GM23338 (cell line): ENCODE data around the gene SLC4A7.

Experiments used
- CREB1 ChIP-seq: fragments of 250-450 bp; sonication (Bioruptor Pico); IDR thresholded peaks from 2 replicates; pipeline ENCODE4 v1.5.0; 2020; ENCODE audit warnings: low read depth, mild to moderate bottlenecking, moderate library complexity
- EZH2 ChIP-seq: fragments of 200-600 bp; sonication (generic); IDR thresholded peaks from one replicate; pipeline ENCODE4 v1.8.0; 2017; ENCODE audit warnings: antibody characterized with exemption, mild to moderate bottlenecking, low read depth; ENCODE audit not compliant: unreplicated experiment
- EZH2phosphoT487 ChIP-seq: fragments of 200-600 bp; sonication (generic); IDR thresholded peaks from one replicate; pipeline ENCODE4 v1.8.1; 2018; ENCODE audit warnings: antibody characterized with exemption; ENCODE audit not compliant: unreplicated experiment
- JUNB ChIP-seq: IDR thresholded peaks from one replicate; pipeline ENCODE4 v1.6.1; 2016; ENCODE audit warnings: antibody characterized with exemption; ENCODE audit not compliant: unreplicated experiment
- POLR2AphosphoS5 ChIP-seq: IDR thresholded peaks from 2 replicates; pipeline ENCODE4 v1.6.1; 2016; ENCODE audit warnings: antibody characterized with exemption, low read depth
- TF ChIP-seq, protein P1 (sequence below), 2 experiments: fragments of 200-600 bp in 1 of 2; sonication (generic) in 1 of 2; conservative IDR thresholded peaks; 2 replicates each; pipeline versions ENCODE4 v1.5.1 to v1.6.1; 2016 to 2017; ENCODE audit warnings: antibody characterized with exemption in 2 of 2, low read depth in 2 of 2, mild to moderate bottlenecking in 2 of 2, moderate library complexity in 1 of 2
- TF ChIP-seq, protein P2 (sequence below): IDR thresholded peaks from one replicate; pipeline ENCODE4 v1.6.1; 2018; ENCODE audit warnings: antibody characterized with exemption; ENCODE audit not compliant: unreplicated experiment
- TF ChIP-seq, protein P3 (sequence below): fragments of 250-450 bp; sonication (Bioruptor Pico); IDR thresholded peaks from 2 replicates; pipeline ENCODE4 v1.5.0; 2020; ENCODE audit warnings: mild to moderate bottlenecking, moderate library complexity

DNA sequence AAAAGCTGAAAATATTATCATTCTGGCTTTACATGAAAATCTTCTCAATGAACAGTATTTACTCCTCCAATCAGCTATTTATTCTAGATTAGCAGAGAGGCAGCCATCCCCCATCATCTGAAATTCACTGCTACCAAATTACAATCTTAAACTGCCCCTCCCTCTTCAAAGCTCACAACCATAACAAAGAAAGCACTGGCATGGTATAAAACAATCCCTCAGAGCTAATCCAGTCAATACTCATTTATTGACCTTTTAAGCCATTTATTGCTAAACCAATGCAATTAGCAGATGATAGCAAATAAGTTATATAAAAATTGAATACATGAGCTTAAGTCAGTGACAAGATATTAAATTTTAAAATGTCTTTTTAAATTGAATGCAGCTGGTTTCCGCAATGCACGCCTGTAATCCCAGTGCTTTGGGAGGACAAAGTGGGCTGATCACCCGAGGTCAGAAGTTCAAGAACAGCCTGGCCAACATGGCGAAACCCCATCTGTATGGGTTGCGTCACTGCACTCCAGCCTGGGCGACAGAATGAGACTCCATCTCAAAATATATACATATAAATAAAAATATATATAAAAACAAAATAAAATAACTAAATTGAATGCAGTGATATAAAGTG lies 12.1 kb downstream of the SLC4A7 start:
- TF ChIP-seq, protein P1, sequence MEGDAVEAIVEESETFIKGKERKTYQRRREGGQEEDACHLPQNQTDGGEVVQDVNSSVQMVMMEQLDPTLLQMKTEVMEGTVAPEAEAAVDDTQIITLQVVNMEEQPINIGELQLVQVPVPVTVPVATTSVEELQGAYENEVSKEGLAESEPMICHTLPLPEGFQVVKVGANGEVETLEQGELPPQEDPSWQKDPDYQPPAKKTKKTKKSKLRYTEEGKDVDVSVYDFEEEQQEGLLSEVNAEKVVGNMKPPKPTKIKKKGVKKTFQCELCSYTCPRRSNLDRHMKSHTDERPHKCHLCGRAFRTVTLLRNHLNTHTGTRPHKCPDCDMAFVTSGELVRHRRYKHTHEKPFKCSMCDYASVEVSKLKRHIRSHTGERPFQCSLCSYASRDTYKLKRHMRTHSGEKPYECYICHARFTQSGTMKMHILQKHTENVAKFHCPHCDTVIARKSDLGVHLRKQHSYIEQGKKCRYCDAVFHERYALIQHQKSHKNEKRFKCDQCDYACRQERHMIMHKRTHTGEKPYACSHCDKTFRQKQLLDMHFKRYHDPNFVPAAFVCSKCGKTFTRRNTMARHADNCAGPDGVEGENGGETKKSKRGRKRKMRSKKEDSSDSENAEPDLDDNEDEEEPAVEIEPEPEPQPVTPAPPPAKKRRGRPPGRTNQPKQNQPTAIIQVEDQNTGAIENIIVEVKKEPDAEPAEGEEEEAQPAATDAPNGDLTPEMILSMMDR (conservative IDR thresholded peaks at IDR 0.05; ENCODE audit: low read depth in 2 of 2) = no peak
- TF ChIP-seq, protein P2, sequence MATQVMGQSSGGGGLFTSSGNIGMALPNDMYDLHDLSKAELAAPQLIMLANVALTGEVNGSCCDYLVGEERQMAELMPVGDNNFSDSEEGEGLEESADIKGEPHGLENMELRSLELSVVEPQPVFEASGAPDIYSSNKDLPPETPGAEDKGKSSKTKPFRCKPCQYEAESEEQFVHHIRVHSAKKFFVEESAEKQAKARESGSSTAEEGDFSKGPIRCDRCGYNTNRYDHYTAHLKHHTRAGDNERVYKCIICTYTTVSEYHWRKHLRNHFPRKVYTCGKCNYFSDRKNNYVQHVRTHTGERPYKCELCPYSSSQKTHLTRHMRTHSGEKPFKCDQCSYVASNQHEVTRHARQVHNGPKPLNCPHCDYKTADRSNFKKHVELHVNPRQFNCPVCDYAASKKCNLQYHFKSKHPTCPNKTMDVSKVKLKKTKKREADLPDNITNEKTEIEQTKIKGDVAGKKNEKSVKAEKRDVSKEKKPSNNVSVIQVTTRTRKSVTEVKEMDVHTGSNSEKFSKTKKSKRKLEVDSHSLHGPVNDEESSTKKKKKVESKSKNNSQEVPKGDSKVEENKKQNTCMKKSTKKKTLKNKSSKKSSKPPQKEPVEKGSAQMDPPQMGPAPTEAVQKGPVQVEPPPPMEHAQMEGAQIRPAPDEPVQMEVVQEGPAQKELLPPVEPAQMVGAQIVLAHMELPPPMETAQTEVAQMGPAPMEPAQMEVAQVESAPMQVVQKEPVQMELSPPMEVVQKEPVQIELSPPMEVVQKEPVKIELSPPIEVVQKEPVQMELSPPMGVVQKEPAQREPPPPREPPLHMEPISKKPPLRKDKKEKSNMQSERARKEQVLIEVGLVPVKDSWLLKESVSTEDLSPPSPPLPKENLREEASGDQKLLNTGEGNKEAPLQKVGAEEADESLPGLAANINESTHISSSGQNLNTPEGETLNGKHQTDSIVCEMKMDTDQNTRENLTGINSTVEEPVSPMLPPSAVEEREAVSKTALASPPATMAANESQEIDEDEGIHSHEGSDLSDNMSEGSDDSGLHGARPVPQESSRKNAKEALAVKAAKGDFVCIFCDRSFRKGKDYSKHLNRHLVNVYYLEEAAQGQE = no peak
- TF ChIP-seq POLR2AphosphoS5 = no peak
- no peak for TF ChIP-seq EZH2
- TF ChIP-seq, protein P3, sequence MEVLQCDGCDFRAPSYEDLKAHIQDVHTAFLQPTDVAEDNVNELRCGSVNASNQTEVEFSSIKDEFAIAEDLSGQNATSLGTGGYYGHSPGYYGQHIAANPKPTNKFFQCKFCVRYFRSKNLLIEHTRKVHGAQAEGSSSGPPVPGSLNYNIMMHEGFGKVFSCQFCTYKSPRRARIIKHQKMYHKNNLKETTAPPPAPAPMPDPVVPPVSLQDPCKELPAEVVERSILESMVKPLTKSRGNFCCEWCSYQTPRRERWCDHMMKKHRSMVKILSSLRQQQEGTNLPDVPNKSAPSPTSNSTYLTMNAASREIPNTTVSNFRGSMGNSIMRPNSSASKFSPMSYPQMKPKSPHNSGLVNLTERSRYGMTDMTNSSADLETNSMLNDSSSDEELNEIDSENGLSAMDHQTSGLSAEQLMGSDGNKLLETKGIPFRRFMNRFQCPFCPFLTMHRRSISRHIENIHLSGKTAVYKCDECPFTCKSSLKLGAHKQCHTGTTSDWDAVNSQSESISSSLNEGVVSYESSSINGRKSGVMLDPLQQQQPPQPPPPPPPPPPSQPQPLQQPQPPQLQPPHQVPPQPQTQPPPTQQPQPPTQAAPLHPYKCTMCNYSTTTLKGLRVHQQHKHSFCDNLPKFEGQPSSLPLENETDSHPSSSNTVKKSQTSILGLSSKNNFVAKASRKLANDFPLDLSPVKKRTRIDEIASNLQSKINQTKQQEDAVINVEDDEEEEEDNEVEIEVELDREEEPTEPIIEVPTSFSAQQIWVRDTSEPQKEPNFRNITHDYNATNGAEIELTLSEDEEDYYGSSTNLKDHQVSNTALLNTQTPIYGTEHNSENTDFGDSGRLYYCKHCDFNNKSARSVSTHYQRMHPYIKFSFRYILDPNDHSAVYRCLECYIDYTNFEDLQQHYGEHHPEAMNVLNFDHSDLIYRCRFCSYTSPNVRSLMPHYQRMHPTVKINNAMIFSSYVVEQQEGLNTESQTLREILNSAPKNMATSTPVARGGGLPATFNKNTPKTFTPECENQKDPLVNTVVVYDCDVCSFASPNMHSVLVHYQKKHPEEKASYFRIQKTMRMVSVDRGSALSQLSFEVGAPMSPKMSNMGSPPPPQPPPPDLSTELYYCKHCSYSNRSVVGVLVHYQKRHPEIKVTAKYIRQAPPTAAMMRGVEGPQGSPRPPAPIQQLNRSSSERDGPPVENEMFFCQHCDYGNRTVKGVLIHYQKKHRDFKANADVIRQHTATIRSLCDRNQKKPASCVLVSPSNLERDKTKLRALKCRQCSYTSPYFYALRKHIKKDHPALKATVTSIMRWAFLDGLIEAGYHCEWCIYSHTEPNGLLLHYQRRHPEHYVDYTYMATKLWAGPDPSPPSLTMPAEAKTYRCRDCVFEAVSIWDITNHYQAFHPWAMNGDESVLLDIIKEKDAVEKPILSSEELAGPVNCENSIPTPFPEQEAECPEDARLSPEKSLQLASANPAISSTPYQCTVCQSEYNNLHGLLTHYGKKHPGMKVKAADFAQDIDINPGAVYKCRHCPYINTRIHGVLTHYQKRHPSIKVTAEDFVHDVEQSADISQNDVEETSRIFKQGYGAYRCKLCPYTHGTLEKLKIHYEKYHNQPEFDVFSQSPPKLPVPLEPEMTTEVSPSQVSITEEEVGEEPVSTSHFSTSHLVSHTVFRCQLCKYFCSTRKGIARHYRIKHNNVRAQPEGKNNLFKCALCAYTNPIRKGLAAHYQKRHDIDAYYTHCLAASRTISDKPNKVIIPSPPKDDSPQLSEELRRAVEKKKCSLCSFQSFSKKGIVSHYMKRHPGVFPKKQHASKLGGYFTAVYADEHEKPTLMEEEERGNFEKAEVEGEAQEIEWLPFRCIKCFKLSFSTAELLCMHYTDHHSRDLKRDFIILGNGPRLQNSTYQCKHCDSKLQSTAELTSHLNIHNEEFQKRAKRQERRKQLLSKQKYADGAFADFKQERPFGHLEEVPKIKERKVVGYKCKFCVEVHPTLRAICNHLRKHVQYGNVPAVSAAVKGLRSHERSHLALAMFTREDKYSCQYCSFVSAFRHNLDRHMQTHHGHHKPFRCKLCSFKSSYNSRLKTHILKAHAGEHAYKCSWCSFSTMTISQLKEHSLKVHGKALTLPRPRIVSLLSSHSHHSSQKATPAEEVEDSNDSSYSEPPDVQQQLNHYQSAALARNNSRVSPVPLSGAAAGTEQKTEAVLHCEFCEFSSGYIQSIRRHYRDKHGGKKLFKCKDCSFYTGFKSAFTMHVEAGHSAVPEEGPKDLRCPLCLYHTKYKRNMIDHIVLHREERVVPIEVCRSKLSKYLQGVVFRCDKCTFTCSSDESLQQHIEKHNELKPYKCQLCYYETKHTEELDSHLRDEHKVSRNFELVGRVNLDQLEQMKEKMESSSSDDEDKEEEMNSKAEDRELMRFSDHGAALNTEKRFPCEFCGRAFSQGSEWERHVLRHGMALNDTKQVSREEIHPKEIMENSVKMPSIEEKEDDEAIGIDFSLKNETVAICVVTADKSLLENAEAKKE (CRISPR knock-in tag) = no peak
- no peak for TF ChIP-seq EZH2phosphoT487
- no peak for TF ChIP-seq JUNB
- TF ChIP-seq CREB1 (CRISPR knock-in tag) = no peak
